SK-N-MC (cell line): ENCODE results near the gene JDP2.
"Not testable (repeated sequence)": the region's sequence is repeated elsewhere in the genome, so short reads cannot be mapped to it uniquely, and the experiment has no call there.

Experiments used
- DNase-seq: peaks from one replicate; pipeline ENCODE4 v3.0.0-alpha.2; 2011; ENCODE audit warnings: low read depth, low spot score
- H3K27ac ChIP-seq: fragments of 200-600 bp; sonication (generic); 2 replicates; pipeline ENCODE4 v1.5.1; 2016; ENCODE audit warnings: mixed run types
- H3K36me3 ChIP-seq: fragments of 200-600 bp; sonication (generic); 2 replicates; pipeline ENCODE4 v1.6.1; 2017; ENCODE audit warnings: antibody characterized with exemption, low read length, mixed read lengths; ENCODE audit not compliant: insufficient read depth
- H3K4me3 ChIP-seq: fragments of 200-600 bp; sonication (generic); 2 replicates; pipeline ENCODE4 v1.5.1; 2016
- H3K9ac ChIP-seq: fragments of 200-600 bp; sonication (generic); 2 replicates; pipeline ENCODE4 v1.8.0; 2017; ENCODE audit warnings: mixed run types, mixed read lengths; ENCODE audit not compliant: insufficient read length
- H3K9me3 ChIP-seq: fragments of 200-600 bp; sonication (generic); 2 replicates; pipeline ENCODE4 v1.6.1; 2017; ENCODE audit warnings: low read depth, mild to moderate bottlenecking, antibody characterized with exemption, low read length, moderate library complexity, mixed read lengths
- EZH2 ChIP-seq: fragments of 200-600 bp; sonication (generic); IDR thresholded peaks from one replicate; pipeline ENCODE4 v1.6.1; 2017; ENCODE audit warnings: antibody characterized with exemption
- FOXP2 ChIP-seq: optimal IDR thresholded peaks from 2 replicates; pipeline ENCODE3; 2011; ENCODE audit warnings: mild to moderate bottlenecking, moderate library complexity; ENCODE audit not compliant: insufficient read depth; ENCODE audit errors: extremely low read length, control extremely low read depth
- POLR2AphosphoS5 ChIP-seq: IDR thresholded peaks from 2 replicates; pipeline ENCODE4 v1.6.1; 2012; ENCODE audit warnings: mild to moderate bottlenecking, low read depth, low read length, borderline replicate concordance

JDP2 gene

DNA sequence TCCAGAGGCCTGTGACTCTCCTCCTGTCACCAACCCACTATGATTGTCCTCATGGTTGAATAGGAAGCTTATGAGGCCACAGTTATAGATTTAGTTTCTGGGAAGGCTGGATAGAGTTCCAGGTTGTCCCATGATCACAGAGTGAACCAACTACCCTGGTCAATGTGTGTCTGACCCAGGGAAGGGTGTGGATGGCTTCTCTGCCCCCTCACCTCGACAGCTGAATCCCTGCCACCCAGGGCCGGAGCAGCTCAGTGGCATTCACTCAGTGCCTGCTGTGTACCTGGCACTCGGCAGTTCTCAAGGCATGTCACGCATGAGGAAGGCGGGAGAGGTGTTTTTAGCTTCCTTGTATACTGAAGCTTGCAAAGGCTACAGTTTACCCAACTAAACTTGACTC is 43.2 kb downstream of the JDP2 start:
- Histone ChIP-seq H3K27ac (no peak overlapping the region), H3K9me3 (no peaks in the 10 kb centered on the region), H3K36me3 (peaks cover 44% of the 10 kb centered on the region; the same call in 1 of the 2 replicates), H3K4me3 (no peak overlapping the region), H3K9ac (no peak overlapping the region)
- DNase-seq, result no peak
- TF ChIP-seq POLR2AphosphoS5 (no peak), EZH2 (no peak), FOXP2 (no peak)

DNA sequence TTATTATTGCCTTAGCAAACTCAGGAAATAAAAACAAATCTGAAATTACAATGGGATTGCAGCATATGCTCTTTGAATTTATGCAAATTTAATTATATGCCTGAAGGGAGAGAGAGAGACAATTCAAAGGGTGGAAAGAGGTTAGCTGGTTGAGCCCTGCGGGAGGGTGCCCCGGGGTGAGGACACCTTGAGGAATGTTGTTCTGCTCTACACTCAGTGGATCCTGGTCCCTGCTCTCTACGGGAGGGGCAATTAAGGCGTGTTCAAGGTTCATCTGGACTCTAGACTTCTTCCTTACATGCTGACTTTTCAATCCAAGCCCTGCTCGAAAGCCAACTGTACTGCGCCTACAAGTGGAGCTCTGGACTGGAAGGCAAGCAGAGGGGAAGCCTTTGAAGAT is 46.3 kb downstream of the JDP2 start:
- not testable (repeated sequence) for H3K9ac ChIP-seq, H3K9me3 ChIP-seq, H3K27ac ChIP-seq, H3K4me3 ChIP-seq, DNase-seq
- H3K36me3 ChIP-seq, result peaks cover 32% of the 10 kb centered on the region; the same call in 1 of the 2 replicates

DNA sequence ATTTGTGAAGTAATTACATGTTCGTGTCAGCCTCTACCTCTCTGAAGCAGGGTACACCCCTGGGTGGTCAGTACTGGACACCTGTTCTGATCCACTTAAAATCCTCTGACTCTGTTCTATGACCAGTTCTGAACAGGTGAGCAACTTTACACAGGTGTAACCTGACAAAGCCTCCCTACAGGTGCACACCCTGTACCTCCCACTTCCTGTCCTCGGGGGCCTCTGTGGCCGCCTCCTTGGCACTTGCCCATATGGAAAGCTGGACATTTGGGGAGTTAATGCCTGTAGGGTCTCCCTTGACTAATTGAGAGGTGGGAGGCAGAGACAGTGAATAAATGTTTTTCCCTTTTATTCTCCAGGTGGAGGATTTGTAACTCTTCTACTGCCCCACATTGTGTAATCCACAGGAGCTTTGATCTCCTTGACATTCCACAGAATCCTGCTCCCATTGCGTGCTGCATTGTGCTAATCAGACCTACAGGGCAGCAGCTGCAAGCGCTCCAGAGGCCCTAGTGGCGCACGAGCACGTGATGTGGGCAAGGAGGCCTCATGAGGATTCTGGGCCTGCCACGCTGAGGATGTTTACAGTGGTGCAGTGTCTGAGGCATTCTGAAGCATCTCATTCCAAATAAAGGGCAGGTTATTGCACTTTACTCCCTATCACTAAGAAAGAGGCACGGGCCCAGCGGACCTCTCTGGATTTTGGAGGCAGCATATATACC is 48.6 kb downstream of the JDP2 start:
- TF ChIP-seq EZH2 (no peak), POLR2AphosphoS5 (no peak), FOXP2 (no peak)

DNA sequence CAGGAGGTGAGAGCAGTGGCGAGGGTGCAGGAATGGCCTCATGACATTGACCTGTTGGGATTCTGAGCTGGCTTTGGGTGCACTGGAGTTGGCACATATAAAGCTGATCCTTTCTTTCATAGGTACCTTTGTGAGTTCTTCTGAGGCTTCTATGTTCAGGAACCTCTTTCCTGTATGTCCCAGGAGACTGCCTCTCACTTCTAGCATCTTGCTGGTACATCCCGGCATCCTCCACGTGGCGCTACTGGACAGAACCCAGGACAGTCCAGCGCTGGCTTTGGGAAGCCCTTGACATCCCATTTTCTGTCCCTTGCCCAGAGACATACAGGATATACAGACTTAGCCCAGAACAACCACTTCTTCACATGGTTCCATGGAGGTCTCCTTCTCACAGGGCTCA is 50.1 kb downstream of the JDP2 start:
- Histone ChIP-seq H3K36me3 (no peaks in the 10 kb centered on the region), H3K27ac (no peak overlapping the region), H3K9me3 (no peaks in the 10 kb centered on the region), H3K4me3 (no peak overlapping the region), H3K9ac (no peak overlapping the region)
- no peak for DNase-seq
- TF ChIP-seq POLR2AphosphoS5, result no peak
- no peak for TF ChIP-seq FOXP2
- no peak for TF ChIP-seq EZH2

More for the DNA sequence above, 48.6 kb downstream of the JDP2 start:
- no peak for DNase-seq
- Histone ChIP-seq H3K4me3 (no peak overlapping the region), H3K9ac (no peak overlapping the region), H3K9me3 (no peaks in the 10 kb centered on the region), H3K36me3 (peaks cover 10% of the 10 kb centered on the region; the same call in 1 of the 2 replicates), H3K27ac (no peak overlapping the region)

DNA sequence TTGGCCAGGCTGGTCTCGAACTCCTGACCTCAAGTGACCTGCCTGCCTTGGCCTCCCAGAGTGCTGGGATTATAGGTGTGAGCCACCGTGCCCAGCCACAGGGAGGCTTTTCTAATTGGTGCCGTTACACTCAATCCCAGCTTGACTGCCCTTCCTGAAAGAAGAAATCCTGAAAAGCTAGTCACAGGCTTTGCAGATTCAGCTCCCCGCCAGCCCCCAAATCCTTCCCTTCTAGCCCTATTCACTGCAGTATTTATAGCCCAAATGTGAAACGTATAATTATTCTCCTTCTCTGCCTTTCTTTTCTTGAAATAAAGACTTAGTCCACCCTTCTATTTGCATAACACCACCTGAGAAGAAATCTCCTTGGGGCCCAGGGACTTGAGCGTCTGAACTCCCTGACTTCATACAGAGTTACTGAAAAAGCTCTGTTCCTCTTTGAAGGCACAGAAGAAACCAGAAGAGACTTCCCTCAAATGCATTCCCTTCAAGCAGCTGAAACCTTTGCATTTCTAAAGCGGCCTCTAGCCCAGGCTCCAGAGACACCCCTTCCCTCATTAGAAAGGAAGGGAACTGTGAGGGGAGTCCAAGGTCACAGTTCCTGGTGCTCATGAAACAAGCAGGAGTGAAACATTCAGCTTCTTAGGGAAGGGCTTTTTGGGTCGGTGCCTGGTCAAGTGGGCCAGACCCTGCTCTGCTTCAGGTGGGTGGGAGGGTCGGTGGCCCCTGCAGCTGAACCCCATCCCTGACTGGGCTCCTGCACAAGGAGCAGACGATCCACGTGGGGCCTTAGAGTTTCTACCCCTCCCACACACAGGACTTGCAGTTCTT is 52.2 kb downstream of the JDP2 start:
- H3K4me3 ChIP-seq, result no peak overlapping the region
- TF ChIP-seq POLR2AphosphoS5 (no peak), FOXP2 (no peak), EZH2 (no peak)
- H3K27ac ChIP-seq, result no peak overlapping the region
- H3K36me3 ChIP-seq, result no peaks in the 10 kb centered on the region
- no peak for DNase-seq
- no peaks in the 10 kb centered on the region for H3K9me3 ChIP-seq
- no peak overlapping the region for H3K9ac ChIP-seq

DNA sequence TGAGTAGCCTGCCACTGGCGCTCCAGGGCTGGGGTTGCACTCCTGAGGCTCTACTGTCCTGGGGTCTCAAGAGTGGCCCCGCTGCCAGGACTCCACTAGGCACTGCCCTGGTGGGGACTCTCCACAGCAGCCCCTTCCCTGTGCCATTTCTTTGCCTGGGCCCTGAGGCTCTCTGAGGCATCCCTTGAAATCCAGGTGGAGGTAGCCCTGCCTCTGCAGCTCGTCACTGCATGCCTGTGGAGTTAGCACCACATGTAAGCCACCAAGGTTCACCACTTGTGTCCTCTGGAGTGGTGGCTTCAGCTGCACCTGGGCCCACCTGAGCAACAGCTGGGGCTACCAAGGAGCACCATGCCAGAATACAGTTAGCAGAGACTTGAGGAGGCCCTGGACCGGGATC is 54.5 kb downstream of the JDP2 start:
- no peak overlapping the region for H3K27ac ChIP-seq
- no peaks in the 10 kb centered on the region for H3K9me3 ChIP-seq
- no peak overlapping the region for H3K9ac ChIP-seq
- TF ChIP-seq EZH2 (no peak), FOXP2 (no peak), POLR2AphosphoS5 (no peak)
- H3K4me3 ChIP-seq, result no peak overlapping the region
- no peaks in the 10 kb centered on the region for H3K36me3 ChIP-seq
- no peak for DNase-seq

DNA sequence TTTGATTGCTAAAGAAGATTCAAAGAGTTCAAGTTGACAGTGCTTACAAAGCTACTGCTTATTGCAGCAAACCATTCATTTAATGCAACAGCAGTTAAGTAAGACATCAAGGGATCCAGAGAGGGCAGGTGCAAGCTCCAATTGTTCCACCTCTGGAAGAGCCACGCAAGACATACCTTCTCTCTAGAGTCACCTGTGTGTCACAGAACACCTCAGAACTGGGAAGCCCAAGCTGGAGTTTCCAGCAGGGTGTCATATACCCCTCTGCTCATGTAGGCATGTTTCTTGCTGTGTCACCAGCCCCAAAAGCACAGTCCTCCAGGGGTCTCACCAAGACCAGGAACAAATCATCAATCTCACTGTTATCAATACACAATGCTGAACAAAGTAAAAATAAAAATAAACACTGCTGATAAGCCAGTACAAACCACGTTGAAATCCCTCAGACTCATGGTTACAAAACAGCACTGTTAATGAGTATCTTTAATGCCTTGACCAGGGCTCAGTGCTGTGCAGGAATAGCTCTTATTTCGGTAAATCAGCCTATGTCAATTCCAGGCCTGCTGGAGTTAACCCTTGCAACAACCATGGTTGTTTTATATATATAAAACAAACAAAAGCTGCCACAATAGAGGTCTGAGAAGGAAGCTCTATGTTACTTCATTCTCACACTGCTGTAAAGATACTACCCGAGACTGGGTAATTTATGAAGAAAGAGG is 57.0 kb downstream of the JDP2 start:
- H3K9me3 ChIP-seq, result no peaks in the 10 kb centered on the region
- no peak for TF ChIP-seq FOXP2
- H3K36me3 ChIP-seq, result no peaks in the 10 kb centered on the region
- H3K27ac ChIP-seq, result no peak overlapping the region
- no peak overlapping the region for H3K9ac ChIP-seq
- no peak overlapping the region for H3K4me3 ChIP-seq
- DNase-seq, result no peak

DNA sequence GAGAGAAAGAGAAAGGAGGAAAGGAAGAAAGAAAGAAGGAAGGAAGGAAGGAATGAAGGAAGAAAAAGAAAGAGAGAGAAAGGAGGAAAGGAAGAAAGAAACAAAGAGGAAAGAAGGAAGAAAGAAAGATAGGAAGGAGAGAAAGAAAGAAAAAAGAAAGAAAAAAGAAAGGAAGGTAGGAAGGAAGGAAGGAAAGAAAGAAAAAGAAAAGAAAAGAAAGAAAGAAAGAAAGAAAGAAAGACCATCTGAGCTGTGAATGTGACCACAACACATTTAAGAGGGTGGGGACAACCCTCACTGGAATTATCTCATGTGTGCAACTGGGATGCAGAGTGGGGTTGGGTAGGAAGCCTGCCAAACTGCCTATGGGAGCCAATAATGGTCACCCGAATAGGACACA is 58.5 kb downstream of the JDP2 start:
- Histone ChIP-seq H3K36me3 (no peaks in the 10 kb centered on the region), H3K4me3 (no peak overlapping the region), H3K9me3 (no peaks in the 10 kb centered on the region), H3K9ac (no peak overlapping the region), H3K27ac (no peak overlapping the region)
- DNase-seq, result no peak
- no peak for TF ChIP-seq EZH2
- no peak for TF ChIP-seq FOXP2
- TF ChIP-seq POLR2AphosphoS5, result no peak
